ENCODE measurements around the gene SLC7A8. TPM values are rescaled to one million over a fixed set of nuclear protein-coding genes. Genes with fewer than 3 reads are reported as not detected.

The SLC7A8 gene
- total and polyA plus RNA-seq, 2 donors (not counting 1 experiment from before 2014, with no cell fraction given), result 0.25 to 1.1 TPM

DNA sequence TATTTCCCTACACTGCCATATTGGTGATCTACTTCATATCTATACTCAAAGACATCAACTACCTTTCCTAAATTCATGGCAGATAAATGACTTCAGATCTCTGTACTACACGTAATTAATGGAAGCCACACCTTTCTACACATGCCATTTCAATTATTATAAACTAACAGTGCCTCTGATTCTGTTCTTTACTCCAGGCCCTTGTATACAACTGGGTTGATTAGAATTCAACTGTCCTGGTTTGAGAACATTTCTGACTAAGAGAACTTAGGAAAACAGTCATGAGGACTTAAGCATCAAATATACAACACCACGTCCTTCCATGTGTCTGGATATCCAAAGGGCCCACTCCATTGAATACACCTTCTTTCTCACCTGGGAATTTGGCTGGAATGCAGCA, 90.4 kb downstream of the SLC7A8 start:
- POLR2A ChIA-PET, result no interaction called here
- Histone ChIP-seq H3K36me3 (replicated peaks in 1 of 2; ENCODE audit: control extremely low read depth in 1 of 2, control insufficient read depth in 1 of 2, extremely low read depth in 1 of 2, insufficient read depth in 2 of 2, low read length in 1 of 2) (peaks cover 8 to 57% of the 10 kb centered on the region in 2 experiments), H3K27me3 (replicated peaks in 1 of 4; ENCODE audit: control extremely low read depth in 1 of 4, control insufficient read depth in 3 of 4, insufficient read depth in 4 of 4, low read length in 3 of 4) (no peaks in the 10 kb centered on the region), H3K4me2 (replicated peaks; ENCODE audit: low read depth, low read length, poor library complexity, severe bottlenecking) (peak overlapping the region; percentile 85), H3K9ac (ENCODE audit: low read length) (peak overlapping the region; percentile 83), H3K9me3 (ENCODE audit: control extremely low read depth in 1 of 3, control insufficient read depth in 2 of 3, insufficient read depth in 1 of 3, low read length in 2 of 3) (no peaks in the 10 kb centered on the region), H3K79me2 (ENCODE audit: control insufficient read depth, insufficient read depth, low read length) (peaks cover 93% of the 10 kb centered on the region), H3K27ac (ENCODE audit: low read length in 2 of 2) (no peak overlapping the region), H3K4me1 (ENCODE audit: control insufficient read depth in 2 of 2, insufficient read depth in 2 of 2, low read length in 2 of 2) (peaks cover 20 to 24% of the 10 kb centered on the region in 2 donors), H2AFZ (ENCODE audit: insufficient read depth, low read depth, low read length, poor library complexity, severe bottlenecking) (no peak overlapping the region), H3K4me3 (ENCODE audit: control extremely low read depth in 1 of 5, extremely low read depth in 1 of 5, insufficient read depth in 1 of 5, low read depth in 2 of 5, low read length in 4 of 5) (no peak overlapping the region), H4K20me1 (ENCODE audit: control insufficient read depth, insufficient read depth, low read length, poor library complexity, severe bottlenecking) (peaks cover 57% of the 10 kb centered on the region)
- peaks cover 33% of the 10 kb centered on the region for H3K4me1 Mint-ChIP-seq
- TF ChIP-seq EZH2 (IDR thresholded peaks at IDR 0.05; ENCODE audit: borderline replicate concordance, insufficient read depth, low read depth, low read length, poor library complexity, severe bottlenecking), result no peak
- TF ChIP-seq, protein P1, sequence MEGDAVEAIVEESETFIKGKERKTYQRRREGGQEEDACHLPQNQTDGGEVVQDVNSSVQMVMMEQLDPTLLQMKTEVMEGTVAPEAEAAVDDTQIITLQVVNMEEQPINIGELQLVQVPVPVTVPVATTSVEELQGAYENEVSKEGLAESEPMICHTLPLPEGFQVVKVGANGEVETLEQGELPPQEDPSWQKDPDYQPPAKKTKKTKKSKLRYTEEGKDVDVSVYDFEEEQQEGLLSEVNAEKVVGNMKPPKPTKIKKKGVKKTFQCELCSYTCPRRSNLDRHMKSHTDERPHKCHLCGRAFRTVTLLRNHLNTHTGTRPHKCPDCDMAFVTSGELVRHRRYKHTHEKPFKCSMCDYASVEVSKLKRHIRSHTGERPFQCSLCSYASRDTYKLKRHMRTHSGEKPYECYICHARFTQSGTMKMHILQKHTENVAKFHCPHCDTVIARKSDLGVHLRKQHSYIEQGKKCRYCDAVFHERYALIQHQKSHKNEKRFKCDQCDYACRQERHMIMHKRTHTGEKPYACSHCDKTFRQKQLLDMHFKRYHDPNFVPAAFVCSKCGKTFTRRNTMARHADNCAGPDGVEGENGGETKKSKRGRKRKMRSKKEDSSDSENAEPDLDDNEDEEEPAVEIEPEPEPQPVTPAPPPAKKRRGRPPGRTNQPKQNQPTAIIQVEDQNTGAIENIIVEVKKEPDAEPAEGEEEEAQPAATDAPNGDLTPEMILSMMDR (IDR thresholded peaks at IDR 0.05), result no peak
- DNase-seq, result no peak
- 100% methylated on average over 1 of the region's 2 CpGs for WGBS (ENCODE audit: insufficient coverage)
- ATAC-seq (ENCODE audit: low read depth), result no peak
- H3K27ac Mint-ChIP-seq, result peak overlapping the region; percentile 2
- H3K9me3 Mint-ChIP-seq (ENCODE audit: insufficient read depth), result no peaks in the 10 kb centered on the region
- intact Hi-C loops (cut with micrococcal nuclease), result loop anchor here (5.0 to 10.0 kb wide), 5 partner anchors 36 to 1828 kb away; partner anchors contain the start of genes CDH24, EMC9, HNRNPC and PSME2
- CTCF ChIA-PET, result interaction anchor here (0.8 to 3.7 kb wide), 5 partner anchors 16 to 107 kb away, joined by 3 to 29 read pairs (median 3); no protein-coding TSS in a partner anchor
- peak overlapping the region; percentile 59 for H3K4me3 Mint-ChIP-seq
- H3K27me3 Mint-ChIP-seq, result no peaks in the 10 kb centered on the region

Measured in B cell (primary cell).